Activated CD8-positive, alpha-beta memory T cell treated with anti-CD3 and anti-CD28 coated beads, Interleukin-2, amount 50 U/mL, for 4 hours (primary cell): Measurements from ENCODE around the gene ADORA3.
"Not testable (repeated sequence)": the region's sequence is repeated elsewhere in the genome, so short reads cannot be mapped to it uniquely, and the experiment has no call there.

ENCODE experiments used
- DNase-seq: peaks from one replicate; pipeline ENCODE4 v3.0.0-alpha.2; 2020

ADORA3 gene

DNA sequence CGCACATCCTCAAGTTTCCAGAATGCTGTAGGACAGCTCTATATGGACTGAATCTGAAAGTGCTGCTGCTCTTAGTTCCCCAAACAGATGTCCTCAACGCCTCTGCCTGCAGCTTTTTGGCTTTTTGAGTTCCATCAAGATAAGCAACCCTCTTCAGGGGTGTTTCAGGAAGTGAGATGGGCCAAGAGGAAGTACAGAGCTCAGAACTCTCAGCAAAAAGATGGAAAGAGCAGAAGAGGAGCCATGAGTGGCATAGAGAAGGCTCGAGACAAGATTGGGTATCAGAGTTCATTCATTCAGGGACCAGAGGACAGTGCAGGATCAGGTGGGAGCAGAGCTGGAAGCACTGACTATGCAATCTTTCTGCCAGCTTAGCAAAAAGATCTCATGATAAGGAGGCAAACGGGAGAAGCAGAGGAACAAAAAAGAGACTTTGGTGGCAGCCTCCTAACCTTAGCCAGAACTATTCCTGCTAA, at the start of gene ADORA3, which contains the start of gene TMIGD3:
Gene ADORA3, minus strand, starts transcription at position 49 of the 476 bp plus-strand sequence. CDS start 279 bp downstream, outside the sequence.
Gene TMIGD3, minus strand, starts transcription at position 49 of the 476 bp plus-strand sequence. CDS start 279 bp downstream, outside the sequence.
- DNase-seq = no peak

DNA sequence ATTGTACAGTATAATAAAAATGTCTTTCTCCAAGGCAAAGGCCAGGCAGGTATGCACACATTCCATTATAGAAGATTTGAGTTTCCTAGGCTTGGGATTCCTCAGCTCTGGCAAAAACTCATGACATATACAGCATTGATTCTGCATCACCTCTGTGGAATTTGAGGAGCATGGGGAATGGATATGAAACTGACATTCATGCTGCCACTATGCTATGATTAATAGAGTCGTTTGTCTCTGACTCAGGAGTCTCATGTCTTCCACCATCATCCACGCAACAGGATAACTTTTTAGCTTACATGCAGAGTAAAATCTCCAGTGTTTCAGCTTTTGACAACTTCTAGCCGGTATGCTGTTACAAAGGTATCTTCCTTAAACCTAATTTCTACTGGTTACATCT, 49.8 kb upstream of the ADORA3 start:
- no peak for DNase-seq

DNA sequence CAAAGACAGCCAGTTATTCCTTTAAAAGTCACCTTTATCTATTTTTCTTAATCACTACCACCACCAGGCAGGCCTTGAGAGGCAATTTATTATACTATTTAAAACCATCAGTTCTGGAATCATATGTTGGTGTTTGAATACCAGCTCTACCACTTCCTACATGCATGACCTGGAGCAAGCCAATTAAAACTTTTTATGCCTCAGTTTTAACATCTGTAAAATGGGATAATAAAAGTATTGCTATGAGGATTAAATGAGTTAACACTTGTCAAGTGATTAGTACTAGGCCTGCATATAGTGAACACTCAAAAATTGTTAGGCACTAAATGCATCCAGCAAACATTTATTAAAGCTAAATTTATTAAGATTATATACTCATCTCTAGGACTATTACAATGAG, 49.2 kb upstream of the ADORA3 start:
- DNase-seq = no peak

DNA sequence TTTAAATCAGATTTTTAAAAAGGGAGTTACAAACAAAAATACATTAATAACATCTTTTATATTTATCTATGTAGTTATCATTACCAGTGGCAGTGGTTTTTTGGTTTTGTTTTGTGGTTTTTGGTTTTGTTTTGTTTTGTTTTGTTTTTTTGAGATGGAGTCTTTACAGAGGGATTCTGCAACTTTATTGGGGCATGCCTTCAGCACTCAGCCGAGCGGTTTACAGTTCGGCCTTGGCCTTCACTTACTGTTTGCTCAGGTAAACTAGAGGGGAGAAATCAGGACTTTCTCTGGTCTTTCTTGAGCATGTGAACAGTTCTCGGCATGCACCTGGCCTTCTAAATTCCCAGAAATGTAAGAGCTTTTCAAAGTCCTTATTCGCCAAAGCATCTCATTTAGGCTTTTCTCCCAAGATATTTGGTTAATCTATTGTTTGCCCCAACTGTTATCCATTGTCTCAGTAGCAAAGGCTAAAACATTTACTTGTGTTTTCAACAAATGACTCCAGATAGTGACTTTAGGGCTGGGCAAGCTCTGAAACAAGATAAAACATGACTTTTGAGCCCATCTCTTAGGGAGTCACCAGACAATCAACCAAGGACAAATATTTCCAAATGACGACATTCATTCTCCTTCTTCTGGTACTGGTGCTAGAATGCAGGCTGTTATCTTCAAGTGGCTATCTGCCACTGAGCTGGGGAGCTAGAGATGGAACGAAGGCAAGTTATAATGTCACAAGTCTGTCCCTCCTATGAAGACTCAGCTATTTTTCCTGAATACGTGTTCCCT, 48.4 kb upstream of the ADORA3 start:
- no peak for DNase-seq

DNA sequence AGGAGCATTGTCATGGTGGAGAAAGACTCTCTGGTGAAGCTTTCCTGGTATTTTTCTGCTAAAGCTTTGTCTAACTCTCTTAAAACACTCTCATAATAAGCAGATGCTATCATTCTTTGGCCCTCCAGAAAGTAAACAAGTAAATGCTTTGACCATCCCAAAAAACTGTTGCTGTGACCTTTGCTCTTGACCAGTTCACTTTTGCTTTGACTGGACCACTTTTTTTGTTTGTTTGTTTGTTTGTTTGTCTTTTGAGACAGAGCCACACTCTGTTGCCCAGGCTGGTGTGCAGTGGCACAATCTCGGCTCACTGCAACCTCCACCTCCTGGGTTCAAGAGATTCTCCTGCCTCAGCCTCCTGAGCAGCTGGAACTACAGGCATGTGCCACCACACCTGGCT, 44.4 kb upstream of the ADORA3 start:
- DNase-seq = not testable (repeated sequence)

DNA sequence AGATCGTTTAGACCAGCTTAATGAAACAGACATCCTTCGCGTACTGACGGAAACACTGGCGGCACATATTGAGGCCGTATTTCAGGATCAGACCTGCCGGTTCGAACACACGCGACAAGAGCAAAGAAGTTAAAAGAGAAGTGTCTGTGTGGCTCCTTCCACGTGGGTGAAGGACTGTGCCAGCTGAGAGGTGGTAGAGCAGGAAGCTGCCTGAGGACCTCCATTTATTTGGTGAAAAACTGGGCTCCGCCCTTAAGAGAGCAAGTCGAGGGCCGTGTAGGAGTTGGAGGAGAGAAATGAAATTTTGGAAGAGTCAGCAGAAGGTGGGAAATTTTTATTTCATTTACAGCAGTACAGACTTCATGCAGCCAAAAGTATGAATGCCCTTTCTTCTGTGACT, 38.8 kb upstream of the ADORA3 start:
- DNase-seq = no peak

DNA sequence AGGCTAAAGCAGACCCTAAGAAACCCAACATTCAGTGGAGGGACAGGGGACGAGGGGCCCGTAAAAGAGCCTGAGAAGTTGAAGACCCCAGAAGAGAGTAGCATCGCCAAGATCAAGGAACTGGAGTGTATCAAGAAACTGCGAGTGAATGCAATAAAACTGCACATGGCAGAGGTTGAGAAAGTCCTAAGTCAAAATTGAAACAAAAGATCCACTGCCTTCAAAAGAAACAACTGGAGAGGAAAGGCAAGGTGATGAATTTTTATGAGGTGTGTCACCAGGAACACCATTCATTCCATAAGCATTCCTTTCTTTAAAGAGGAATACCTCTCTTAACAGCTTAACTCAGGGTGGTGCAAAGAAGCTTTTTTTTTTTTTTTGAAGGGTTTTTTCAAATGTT, 38.3 kb upstream of the ADORA3 start:
- no peak for DNase-seq

DNA sequence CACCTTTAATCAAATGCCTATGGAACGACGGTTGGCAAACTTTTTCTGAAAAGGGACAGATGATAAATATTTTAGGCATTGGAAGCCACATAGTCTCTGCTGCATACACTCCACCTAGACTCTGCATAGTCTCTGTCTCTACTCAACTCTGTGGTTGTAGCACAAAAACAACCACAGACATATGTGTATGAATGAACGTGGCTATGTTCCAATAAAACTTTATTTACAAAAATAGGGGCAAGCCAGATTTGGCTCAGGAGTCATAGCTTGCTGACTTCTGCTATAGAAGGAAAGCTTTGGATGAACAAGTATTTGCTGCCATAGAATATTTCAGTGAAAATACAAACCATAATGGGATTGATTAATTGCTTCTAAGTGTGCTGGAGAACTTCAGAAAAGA, 37.5 kb upstream of the ADORA3 start:
- no peak for DNase-seq

DNA sequence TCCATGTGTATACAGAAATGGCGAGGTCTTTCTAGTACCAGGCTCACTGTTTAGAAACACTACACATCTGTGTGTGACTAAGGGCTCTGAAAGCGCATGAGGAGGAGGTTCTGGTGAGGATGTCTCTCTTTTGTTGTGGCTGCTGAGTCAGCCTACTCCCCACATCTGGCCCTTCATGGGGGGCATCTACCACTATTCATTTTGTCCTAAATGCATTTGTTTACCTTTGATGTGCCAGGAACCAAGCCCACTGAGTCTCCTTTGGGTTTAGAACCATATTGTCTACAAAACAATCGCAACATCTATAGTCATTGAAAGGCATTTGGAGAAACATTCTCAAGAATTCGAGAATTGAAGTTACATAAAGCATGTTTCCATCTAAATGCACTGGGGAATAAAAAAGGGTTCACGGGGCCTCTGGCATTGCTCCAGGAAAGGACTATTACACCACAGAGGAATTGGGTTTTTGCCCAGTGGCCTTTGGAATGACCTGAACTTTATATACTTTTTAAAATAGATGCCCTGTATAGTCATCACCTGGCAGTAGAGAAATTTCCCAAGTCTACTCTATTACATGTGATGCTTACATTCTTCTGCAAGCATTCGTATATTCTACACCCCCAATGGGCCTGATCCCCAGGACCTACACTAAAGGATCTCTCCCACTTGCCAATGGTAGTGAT, 35.1 kb upstream of the ADORA3 start:
- no peak for DNase-seq

DNA sequence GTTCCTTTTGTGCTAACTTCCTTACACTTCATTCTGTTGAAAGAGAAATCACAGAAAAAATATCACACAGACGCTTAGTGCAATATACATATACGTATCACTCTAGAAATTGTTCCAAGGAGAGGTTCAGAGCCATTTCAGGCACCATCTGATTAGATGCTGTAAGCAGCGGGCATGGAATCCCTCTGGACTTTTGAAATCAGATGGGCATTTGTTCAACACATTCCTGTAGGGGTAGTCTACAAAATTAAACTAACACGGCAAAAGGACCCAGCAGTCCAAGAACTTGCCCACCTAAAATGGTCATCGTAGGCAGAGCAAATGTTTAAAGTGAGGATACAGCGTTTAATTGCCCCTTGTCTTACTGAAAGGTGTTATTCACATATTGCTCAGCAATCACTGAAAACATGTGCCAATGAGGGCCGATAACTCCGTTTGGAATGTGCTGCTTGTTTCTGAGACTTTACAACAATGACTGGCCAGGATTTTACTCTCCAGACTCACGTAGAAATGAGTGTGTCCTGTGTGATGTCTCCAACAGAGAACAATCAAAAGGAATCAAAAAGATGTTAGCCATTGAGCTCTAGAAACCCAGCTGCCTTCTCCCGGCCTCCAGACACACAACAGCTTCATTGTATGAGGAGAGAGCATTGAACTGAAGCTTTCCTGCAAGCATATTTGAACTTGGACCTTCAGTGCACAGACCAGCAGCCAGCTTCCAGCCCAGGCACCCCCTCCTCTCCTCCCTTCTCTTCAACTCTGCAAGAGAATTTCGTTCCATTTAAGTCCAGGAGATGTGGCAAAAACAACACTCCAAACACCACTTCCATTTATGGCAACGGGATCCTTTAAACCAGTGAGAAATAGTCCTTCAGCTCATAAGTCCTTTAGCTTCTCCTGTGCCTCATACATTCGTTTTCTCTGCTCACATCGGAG, 32.1 kb upstream of the ADORA3 start:
- DNase-seq = no peak

DNA sequence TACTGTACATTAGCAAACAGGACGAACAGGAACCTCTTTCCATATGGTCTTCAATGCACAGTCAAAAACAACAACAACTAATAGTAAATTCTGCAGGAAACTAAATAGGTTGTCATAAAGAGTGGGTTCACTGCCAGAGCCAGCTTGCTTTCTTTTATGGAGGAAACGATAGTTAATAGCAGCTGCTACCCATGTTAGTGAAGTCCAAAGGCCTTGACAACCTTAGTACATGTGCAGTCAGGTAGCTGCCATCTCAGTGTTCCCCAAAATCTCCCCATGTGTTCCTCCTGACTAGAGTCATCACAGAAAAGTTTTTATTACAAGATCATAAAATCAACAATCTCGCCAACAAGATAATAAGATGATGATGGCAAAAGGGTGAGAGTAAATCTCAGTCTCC, 16.6 kb upstream of the ADORA3 start:
- no peak for DNase-seq

DNA sequence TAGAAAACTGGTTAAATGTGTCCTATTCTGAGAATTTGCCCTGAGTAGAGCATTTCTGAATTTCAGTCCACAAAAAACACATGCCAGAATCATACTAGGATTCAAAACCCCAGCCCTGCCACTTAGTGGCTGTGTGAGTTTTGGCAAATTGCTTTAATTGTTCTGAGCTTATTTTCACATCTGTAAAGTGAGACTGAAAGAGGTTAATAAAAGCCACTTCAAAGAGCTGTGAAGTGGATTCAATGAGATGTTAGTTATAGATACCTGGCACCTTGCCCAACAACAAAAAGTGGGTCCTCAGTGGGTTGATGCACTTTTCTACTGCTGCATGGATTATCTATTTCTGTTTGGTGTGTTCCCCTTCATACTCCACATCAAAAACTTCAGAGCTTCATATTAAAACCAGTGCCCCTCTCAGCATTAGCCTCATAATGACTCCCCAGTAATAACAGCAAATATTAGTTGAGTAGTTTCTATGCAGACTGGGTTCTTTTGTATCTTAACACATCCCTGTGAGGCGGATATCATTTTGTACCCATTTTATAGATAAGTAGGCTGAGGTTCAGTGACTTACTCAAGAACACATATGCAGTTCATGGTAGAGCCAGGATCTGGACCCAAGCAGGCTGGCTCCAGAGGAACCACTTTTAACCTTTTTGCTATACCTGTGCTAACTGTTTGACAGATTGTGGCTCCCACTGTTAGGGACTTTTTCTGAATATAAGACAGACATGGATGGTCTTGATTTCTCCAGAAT, 14.2 kb upstream of the ADORA3 start:
- no peak for DNase-seq

DNA sequence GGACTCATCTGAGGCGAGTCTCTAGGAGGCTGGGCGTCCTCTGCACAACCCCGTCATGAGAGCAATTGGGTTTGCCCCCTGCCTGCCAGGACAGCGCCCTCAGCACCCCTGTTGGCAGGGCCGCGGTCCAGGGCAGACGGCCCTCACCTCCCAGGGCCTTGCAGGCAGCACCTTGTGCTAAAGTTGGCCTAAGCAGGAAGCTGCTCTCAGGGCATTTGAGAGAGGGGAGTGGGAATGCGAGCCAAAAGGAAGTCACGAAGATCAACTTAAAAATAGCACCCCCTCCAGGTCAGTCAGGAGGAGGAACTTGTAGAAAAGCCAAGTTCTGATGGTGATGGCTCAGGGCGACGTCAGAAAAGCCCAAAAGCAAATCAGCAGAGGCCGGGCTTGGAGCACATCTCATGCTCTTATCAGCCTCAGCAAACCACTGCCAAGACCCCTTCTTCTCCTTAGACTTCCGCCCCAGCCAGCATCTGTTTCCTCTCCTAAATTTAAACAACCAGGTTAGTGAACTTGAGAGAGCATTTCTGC, 12.6 kb upstream of the ADORA3 start:
- DNase-seq = no peak

DNA sequence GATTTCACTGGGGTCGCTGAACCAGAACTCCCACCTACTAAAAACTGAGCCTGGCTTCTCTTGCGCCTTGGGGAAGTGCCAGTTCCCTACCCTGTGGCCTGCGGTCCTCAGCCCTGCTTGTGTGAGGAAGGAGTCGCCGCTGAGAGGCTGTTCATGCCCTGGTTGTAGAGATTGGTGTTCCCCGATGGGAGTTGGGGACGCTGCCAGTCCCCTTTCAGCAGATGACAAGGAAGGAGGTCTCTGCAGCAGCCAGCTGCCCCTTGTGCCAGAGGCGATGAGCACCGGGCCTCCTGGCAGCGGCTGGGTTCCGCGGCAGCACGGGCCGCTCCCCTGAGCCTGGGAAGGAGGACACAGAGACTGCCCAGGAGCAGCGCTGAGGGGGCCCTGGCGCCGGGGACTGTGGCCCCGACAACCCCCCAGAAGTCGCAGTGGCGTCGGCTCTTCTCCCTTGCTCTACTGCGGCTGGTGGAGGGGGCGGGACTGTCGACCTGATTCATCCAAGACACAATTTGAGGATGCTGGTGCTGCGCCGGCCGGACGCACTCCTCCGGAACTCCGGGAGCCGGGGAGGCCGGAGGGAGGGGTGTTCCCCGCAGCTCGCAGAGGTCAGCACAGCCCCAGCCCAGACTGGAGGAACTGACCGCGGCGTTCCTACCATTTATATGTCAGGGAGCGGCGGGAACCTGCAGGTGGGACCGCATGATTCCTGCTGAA, 12.0 kb upstream of the ADORA3 start:
- DNase-seq = peak; percentile 38

DNA sequence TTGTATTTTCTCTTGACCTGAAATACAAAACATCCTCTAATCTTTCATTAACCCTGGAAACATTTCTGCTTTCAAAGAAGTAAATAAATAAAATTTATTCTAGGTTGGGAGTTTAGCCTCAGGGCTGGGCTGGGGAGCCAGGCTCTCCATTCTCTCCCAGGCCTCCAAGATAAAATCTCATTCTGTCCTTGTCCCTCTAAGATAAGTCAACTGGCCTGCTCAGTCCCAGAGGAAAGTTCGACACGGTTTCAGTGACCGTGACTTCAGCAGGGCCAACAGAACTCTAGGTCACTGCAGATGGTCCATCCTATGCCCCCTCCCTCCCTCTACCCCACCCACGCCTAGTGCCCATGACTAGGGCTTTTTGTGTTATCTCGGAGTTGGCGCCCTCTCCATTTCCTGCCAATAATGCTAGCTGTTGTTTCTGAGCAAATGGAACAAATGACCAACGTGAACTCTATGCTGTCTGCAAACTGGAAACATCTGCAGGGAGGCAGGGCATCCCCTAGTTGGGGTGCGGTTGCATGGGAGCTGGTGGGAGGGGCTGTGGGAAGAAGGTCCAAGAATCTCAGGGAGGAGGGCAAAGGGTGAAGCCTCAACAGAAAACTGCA, 10.1 kb upstream of the ADORA3 start:
- no peak for DNase-seq

DNA sequence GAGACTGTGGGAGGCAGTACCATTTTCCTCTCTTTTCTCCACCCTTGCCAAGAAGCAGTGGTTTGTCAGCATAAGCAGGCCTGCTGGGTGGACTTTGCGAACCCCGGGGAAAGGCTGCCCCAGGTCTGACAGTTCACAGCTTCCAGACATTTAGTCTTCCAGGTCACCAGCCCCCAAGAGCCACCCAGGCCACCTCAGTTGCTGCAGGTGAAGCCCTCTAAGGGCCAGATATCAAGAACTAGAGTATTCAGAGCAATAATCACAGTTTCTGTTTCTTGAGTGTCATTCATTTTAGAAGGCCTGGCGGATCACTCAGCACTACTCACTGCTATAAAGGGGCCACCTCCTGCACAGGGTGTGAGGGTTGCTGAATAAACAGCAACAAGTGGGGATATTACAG, 9.5 kb upstream of the ADORA3 start:
- no peak for DNase-seq

DNA sequence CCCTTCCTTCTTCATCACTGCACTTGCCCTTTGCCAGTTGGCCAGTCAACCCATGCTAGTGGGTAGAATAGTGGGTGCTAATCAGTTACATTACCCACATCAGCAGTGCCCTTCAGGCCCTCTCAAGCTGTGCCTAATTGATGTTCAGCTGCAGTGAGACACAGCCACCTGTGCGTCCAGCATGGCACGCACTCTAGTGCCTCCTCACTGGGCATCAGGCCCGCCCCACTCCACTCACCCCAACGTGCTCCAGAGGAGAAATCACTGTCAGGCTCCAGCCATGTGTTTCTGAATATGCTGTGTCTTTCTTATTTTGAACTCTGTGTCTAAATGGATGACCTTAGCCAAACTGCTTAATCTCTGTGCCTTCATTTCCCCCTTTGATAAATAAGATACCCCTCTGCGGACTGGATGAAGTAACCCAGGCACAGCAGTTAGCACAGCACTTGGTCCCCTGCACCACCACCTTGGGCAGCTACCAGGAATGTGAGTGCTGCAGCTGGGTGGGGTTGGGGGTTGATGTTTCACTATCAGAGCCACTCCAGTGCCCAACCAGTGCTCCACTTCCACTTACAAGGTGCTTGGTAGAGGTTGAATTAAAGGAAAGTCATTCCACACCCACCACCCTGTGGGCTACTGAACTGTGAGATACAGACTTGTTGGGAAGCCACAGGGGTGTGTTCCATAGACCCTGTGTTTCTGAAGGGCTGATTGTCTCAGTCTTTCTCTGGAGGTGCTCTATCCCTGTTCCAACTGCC, 8.9 kb upstream of the ADORA3 start:
- DNase-seq = no peak

DNA sequence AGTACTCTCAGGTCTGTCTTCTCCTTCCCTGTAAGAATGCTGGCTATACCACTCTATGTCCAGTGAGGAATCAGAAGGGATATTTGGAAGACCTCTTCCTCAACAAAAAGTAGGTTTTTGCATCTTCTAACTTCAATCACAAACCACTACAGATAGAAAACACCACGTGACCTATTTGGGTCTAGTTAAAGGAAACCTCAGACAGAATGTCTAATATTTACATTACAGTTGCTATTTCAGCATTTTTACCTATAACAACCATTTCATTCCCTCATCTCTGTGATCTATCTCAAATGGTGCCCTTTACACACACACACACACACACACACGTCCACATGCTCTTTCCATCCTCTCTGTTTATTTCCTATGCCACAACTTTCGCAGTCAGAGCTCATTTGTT, 7.9 kb upstream of the ADORA3 start:
- no peak for DNase-seq

DNA sequence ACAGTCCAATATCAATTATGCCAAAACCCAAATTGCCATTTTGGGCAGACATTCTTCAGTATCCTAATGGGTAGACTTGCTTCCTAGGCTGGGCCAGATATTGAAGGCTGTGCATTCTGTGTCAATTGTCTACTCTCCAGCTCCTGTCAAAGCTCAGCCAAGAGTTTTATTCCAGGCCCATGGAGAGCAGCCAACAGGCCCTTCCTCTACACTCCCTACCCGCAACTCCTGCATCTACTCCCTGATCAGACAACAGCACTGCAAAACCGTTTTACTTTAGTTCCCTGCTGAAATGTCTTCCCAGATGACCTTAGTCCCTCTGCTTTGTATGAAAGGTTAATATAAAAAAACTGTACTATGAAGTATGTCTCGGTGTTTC, 6.6 kb upstream of the ADORA3 start:
- no peak for DNase-seq
